Astrocyte (in vitro differentiated cells and primary cell): Measurements from ENCODE around the gene SMG1. TPM values are rescaled to one million over a fixed set of nuclear protein-coding genes. Genes with fewer than 3 reads are reported as not detected.

Experiments used
- DNase-seq: peaks from one replicate; pipeline ENCODE4 v3.0.0-alpha.2; 2010; ENCODE audit warnings: low read depth
- FAIRE-seq: peaks from 2 replicates; lab custom pipeline; 2011; peaks lifted over from hg19 to GRCh38; lab: Jason Lieb, UNC
- H2AFZ ChIP-seq: 2 replicates; pipeline ENCODE4 v1.6.0; 2012; ENCODE audit warnings: low read depth, low read length, inconsistent platforms
- H3K27ac ChIP-seq: 2 replicates; pipeline ENCODE4 v1.5.1; 2011; ENCODE audit warnings: low read depth, low read length, inconsistent platforms
- H3K27me3 ChIP-seq: 2 replicates; pipeline ENCODE4 v1.6.0; 2011; ENCODE audit warnings: low read length, inconsistent platforms; ENCODE audit not compliant: insufficient read depth
- H3K36me3 ChIP-seq: 2 replicates; pipeline ENCODE4 v1.5.1; 2011; ENCODE audit warnings: low read length, inconsistent platforms; ENCODE audit not compliant: insufficient read depth
- H3K4me1 ChIP-seq: 2 replicates; pipeline ENCODE4 v1.5.1; 2011; ENCODE audit warnings: low read length, inconsistent platforms; ENCODE audit not compliant: insufficient read depth
- H3K4me2 ChIP-seq: 2 replicates; pipeline ENCODE4 v1.6.0; 2012; ENCODE audit warnings: low read length, inconsistent platforms
- H3K4me3 ChIP-seq: 2 replicates; pipeline ENCODE4 v1.5.1; 2011; ENCODE audit warnings: low read depth, mild to moderate bottlenecking, low read length, inconsistent platforms; ENCODE audit not compliant: insufficient read depth
- H3K79me2 ChIP-seq: 2 replicates; pipeline ENCODE4 v1.6.0; 2012; ENCODE audit warnings: mild to moderate bottlenecking, low read length, inconsistent platforms; ENCODE audit not compliant: insufficient read depth
- H3K9ac ChIP-seq: 2 replicates; pipeline ENCODE4 v1.6.0; 2012; ENCODE audit warnings: mild to moderate bottlenecking, low read length, inconsistent platforms
- H3K9me3 ChIP-seq: 2 replicates; pipeline ENCODE4 v1.5.1; 2012; ENCODE audit warnings: low read depth, mild to moderate bottlenecking, low read length, inconsistent platforms; ENCODE audit not compliant: insufficient read depth
- H4K20me1 ChIP-seq: 2 replicates; pipeline ENCODE4 v1.6.0; 2012; ENCODE audit warnings: low read length, inconsistent platforms; ENCODE audit not compliant: insufficient read depth
- H3K27ac Mint-ChIP-seq: one replicate; pipeline ENCODE4 v1.8.0; 2021; ENCODE audit warnings: mild to moderate bottlenecking, mixed read lengths; ENCODE audit not compliant: unreplicated experiment
- H3K27me3 Mint-ChIP-seq: one replicate; pipeline ENCODE4 v1.8.0; 2021; ENCODE audit warnings: low read depth, mixed read lengths; ENCODE audit not compliant: unreplicated experiment
- H3K36me3 Mint-ChIP-seq: one replicate; pipeline ENCODE4 v1.8.0; 2021; ENCODE audit warnings: low read depth, mixed read lengths; ENCODE audit not compliant: unreplicated experiment
- H3K4me1 Mint-ChIP-seq: one replicate; pipeline ENCODE4 v1.8.0; 2021; ENCODE audit warnings: low read depth, mixed read lengths; ENCODE audit not compliant: unreplicated experiment
- H3K4me3 Mint-ChIP-seq: one replicate; pipeline ENCODE4 v1.8.0; 2021; ENCODE audit warnings: mild to moderate bottlenecking, moderate library complexity, mixed read lengths; ENCODE audit not compliant: unreplicated experiment
- H3K9me3 Mint-ChIP-seq: one replicate; pipeline ENCODE4 v1.8.0; 2021; ENCODE audit warnings: mild to moderate bottlenecking, mixed read lengths; ENCODE audit not compliant: unreplicated experiment
- EZH2 ChIP-seq: IDR thresholded peaks from 2 replicates; pipeline ENCODE4 v1.6.1; 2012; ENCODE audit warnings: mild to moderate bottlenecking, low read length, inconsistent platforms; ENCODE audit not compliant: insufficient read depth
- total RNA-seq: library from RNA; stranded (reverse); gene quantifications from 2 replicates; pipeline ENCODE4 v1.2.1, GENCODE V29; 2021
- TF ChIP-seq, protein P1 (sequence below): IDR thresholded peaks from 2 replicates; pipeline ENCODE4 v1.5.1; 2011; ENCODE audit warnings: low read depth, mild to moderate bottlenecking, inconsistent platforms, low read length, moderate library complexity; ENCODE audit not compliant: insufficient read depth

SMG1 gene
- total RNA-seq, 1 donor from 2014 or later: 97.4 TPM

DNA sequence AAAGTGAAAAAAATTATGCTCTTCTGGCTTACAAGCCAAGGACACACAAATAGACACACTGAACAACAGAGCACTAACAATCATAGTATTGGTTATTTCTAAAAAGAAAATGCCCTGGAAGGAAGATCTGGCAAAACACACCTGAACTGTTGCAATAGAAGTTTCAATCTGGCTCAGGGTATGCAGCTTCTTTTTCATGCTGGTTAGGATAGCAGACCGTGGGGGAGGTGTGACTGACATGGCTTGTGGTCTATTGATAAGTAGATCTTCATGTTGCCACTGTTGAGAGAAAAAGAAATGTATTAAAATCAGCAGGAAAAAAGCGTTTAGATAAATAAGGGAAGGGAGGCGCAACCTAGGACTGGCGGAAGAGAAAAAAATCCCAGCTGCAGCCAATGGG is 98.3 kb downstream of the SMG1 start:
- no peaks in the 10 kb centered on the region for H3K4me1 Mint-ChIP-seq
- Histone ChIP-seq H3K4me1 (no peaks in the 10 kb centered on the region), H3K27ac (no peak overlapping the region), H4K20me1 (no peaks in the 10 kb centered on the region), H3K27me3 (no peaks in the 10 kb centered on the region), H3K36me3 (peaks cover 40% of the 10 kb centered on the region), H2AFZ (no peak overlapping the region), H3K4me3 (no peak overlapping the region), H3K4me2 (no peak overlapping the region), H3K9ac (no peak overlapping the region), H3K9me3 (no peaks in the 10 kb centered on the region), H3K79me2 (no peaks in the 10 kb centered on the region)
- H3K4me3 Mint-ChIP-seq: no peak overlapping the region
- DNase-seq (no peak), FAIRE-seq (no peak)
- TF ChIP-seq EZH2: no peak
- TF ChIP-seq, protein P1, sequence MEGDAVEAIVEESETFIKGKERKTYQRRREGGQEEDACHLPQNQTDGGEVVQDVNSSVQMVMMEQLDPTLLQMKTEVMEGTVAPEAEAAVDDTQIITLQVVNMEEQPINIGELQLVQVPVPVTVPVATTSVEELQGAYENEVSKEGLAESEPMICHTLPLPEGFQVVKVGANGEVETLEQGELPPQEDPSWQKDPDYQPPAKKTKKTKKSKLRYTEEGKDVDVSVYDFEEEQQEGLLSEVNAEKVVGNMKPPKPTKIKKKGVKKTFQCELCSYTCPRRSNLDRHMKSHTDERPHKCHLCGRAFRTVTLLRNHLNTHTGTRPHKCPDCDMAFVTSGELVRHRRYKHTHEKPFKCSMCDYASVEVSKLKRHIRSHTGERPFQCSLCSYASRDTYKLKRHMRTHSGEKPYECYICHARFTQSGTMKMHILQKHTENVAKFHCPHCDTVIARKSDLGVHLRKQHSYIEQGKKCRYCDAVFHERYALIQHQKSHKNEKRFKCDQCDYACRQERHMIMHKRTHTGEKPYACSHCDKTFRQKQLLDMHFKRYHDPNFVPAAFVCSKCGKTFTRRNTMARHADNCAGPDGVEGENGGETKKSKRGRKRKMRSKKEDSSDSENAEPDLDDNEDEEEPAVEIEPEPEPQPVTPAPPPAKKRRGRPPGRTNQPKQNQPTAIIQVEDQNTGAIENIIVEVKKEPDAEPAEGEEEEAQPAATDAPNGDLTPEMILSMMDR: no peak
- H3K9me3 Mint-ChIP-seq: no peaks in the 10 kb centered on the region
- H3K27me3 Mint-ChIP-seq: no peaks in the 10 kb centered on the region
- peaks cover 7% of the 10 kb centered on the region for H3K36me3 Mint-ChIP-seq
- peak overlapping the region; percentile 28 for H3K27ac Mint-ChIP-seq

DNA sequence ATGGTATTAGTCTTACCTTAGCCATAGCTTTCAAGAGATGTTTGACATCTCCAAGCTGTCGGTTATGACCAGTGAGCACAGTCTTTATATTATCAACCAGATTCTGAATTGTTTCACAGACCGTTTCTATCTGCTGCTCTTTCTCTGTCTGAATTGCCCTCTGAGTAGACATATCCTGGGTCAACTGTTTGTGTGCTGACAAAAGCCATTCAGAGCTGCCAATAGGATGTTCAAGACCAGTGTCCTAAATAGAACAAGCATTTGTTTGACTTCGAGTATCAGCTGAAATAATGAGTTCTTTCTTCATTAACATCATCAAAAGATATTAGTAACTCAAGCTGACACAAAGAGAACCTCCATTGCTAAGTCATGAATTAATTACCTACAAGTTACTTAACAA is 109.9 kb downstream of the SMG1 start:
- no peak overlapping the region for H2AFZ ChIP-seq
- DNase-seq (no peak), FAIRE-seq (no peak)
- H3K4me2 ChIP-seq: no peak overlapping the region
- TF ChIP-seq, protein P1: no peak
- no peak for TF ChIP-seq EZH2
- no peaks in the 10 kb centered on the region for H3K4me1 ChIP-seq
- Mint-ChIP-seq H3K4me1 (no peaks in the 10 kb centered on the region), H3K9me3 (no peaks in the 10 kb centered on the region), H3K27me3 (no peaks in the 10 kb centered on the region), H3K36me3 (peaks cover 11% of the 10 kb centered on the region), H3K4me3 (no peak overlapping the region), H3K27ac (no peak overlapping the region)
- H3K36me3 ChIP-seq: peaks cover 49% of the 10 kb centered on the region
- H3K9ac ChIP-seq: no peak overlapping the region
- no peaks in the 10 kb centered on the region for H3K9me3 ChIP-seq
- no peaks in the 10 kb centered on the region for H3K79me2 ChIP-seq
- no peak overlapping the region for H3K27ac ChIP-seq
- no peak overlapping the region for H3K4me3 ChIP-seq
- H3K27me3 ChIP-seq: no peaks in the 10 kb centered on the region
- H4K20me1 ChIP-seq: no peaks in the 10 kb centered on the region

DNA sequence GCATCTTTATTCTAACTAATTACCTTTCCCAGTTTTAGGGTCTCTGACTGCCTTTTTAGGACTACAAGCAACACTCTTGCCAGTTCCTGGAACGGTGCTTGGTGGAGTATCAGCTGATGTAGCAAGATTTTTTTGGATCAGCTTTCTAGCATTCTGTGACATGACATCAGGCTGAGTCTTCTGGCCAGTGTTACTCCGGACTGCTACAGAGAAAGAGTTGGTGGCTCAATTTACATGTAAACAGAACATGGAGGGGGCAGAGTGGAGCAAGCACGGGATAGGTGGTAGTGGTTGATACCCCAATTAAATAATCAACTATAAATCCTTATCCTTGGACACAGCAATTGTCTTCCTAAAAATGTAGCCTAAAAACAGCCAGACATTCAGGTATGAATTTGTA is 114.3 kb downstream of the SMG1 start:
- Mint-ChIP-seq H3K9me3 (no peaks in the 10 kb centered on the region), H3K27ac (no peak overlapping the region), H3K4me1 (no peaks in the 10 kb centered on the region), H3K4me3 (no peak overlapping the region), H3K27me3 (no peaks in the 10 kb centered on the region), H3K36me3 (peaks cover 24% of the 10 kb centered on the region)
- no peaks in the 10 kb centered on the region for H3K9me3 ChIP-seq
- H3K4me2 ChIP-seq: no peak overlapping the region
- H3K9ac ChIP-seq: no peak overlapping the region
- H3K36me3 ChIP-seq: peaks cover 60% of the 10 kb centered on the region
- H4K20me1 ChIP-seq: no peaks in the 10 kb centered on the region
- H2AFZ ChIP-seq: no peak overlapping the region
- no peaks in the 10 kb centered on the region for H3K4me1 ChIP-seq
- TF ChIP-seq, protein P1: no peak
- no peak for TF ChIP-seq EZH2
- H3K27me3 ChIP-seq: no peaks in the 10 kb centered on the region
- H3K79me2 ChIP-seq: peaks cover 4% of the 10 kb centered on the region
- FAIRE-seq (no peak), DNase-seq (no peak)
- no peak overlapping the region for H3K27ac ChIP-seq
- no peak overlapping the region for H3K4me3 ChIP-seq
